NAMALWA (cell line): ENCODE data around the gene PCDH20.
"Not testable (repeated sequence)": the region's sequence is repeated elsewhere in the genome, so short reads cannot be mapped to it uniquely, and the experiment has no call there.

ENCODE experiments used
- DNase-seq: peaks from one replicate; pipeline ENCODE4 v3.0.0-alpha.2; 2015; ENCODE audit warnings: low spot score

PCDH20 gene, protein sequence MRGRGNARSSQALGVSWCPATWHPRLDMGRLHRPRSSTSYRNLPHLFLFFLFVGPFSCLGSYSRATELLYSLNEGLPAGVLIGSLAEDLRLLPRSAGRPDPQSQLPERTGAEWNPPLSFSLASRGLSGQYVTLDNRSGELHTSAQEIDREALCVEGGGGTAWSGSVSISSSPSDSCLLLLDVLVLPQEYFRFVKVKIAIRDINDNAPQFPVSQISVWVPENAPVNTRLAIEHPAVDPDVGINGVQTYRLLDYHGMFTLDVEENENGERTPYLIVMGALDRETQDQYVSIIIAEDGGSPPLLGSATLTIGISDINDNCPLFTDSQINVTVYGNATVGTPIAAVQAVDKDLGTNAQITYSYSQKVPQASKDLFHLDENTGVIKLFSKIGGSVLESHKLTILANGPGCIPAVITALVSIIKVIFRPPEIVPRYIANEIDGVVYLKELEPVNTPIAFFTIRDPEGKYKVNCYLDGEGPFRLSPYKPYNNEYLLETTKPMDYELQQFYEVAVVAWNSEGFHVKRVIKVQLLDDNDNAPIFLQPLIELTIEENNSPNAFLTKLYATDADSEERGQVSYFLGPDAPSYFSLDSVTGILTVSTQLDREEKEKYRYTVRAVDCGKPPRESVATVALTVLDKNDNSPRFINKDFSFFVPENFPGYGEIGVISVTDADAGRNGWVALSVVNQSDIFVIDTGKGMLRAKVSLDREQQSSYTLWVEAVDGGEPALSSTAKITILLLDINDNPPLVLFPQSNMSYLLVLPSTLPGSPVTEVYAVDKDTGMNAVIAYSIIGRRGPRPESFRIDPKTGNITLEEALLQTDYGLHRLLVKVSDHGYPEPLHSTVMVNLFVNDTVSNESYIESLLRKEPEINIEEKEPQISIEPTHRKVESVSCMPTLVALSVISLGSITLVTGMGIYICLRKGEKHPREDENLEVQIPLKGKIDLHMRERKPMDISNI

GRCh38 chr13:61415749-61416148, at the start of gene PCDH20:
Gene PCDH20, minus strand, starts transcription at chr13:61415849. Its CDS starts 691 bp downstream, at chr13:61415158.
- DNase-seq, result no peak

DNA sequence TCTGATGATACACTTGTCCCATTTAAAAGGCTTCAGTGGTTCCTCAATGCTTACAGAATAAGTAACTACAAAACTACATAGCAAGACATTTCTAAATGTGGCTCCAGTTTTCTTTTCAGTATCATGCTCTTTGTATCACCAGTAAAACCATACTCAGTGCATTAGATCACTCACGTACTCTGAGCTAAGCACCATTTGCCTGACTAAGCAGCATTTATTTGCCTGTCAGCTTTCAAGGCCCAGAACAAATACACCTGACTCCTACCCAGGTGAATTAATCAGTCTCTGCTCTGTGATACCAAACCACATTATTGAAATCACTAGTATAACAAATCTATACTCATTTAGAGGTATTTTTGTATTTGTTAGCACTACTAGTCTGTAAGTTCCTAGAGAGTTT, 47.4 kb upstream of the PCDH20 start:
- DNase-seq, result no peak

- DNase-seq, result no peak
Measured at GRCh38 chr13:61453121-61453520, 37.5 kb upstream of the PCDH20 start.

DNA sequence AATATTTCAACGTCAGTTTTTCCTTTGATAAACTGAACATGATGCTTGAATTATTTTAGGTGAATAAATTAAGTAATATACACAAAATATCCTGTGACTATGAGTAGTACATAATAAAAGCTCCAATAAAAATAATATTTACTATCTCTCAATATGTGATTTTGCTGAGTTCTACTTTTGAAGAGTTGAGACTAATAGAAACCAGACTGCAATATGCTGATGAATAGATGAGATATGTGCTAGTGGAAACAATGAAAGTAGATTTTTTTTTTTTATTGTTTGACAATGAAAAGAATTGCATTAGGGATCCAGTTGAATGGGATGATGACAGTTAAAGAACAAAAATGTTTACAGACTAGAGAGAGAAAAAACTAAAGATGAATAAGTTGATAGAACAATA, 16.4 kb upstream of the PCDH20 start:
- no peak for DNase-seq

GRCh38 chr13:61423915-61424314, 8.3 kb upstream of the PCDH20 start:
- DNase-seq, result no peak

GRCh38 chr13:61417086-61417570, 1.5 kb upstream of the PCDH20 start:
- DNase-seq, result no peak

GRCh38 chr13:61415058-61415721, 459 bp downstream of the PCDH20 start:
- no peak for DNase-seq

DNA sequence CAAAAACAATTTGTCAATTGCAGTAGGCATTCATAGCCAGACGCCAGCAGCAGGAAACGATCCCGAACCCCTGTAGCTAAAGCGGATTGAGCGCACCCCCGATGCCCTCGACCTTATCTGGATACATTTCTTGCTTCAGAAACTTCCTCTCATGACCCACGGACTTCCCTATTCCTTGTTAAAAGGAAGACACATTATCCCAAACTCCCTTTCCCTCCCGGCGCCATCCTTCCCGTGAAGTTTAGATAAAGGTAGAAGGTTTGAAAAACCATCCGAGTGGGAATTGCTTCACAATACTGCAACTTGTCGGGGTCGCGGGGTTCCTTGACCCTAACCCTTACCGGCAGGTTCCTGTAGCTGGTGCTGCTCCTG, 977 bp downstream of the PCDH20 start:
- no peak for DNase-seq

DNA sequence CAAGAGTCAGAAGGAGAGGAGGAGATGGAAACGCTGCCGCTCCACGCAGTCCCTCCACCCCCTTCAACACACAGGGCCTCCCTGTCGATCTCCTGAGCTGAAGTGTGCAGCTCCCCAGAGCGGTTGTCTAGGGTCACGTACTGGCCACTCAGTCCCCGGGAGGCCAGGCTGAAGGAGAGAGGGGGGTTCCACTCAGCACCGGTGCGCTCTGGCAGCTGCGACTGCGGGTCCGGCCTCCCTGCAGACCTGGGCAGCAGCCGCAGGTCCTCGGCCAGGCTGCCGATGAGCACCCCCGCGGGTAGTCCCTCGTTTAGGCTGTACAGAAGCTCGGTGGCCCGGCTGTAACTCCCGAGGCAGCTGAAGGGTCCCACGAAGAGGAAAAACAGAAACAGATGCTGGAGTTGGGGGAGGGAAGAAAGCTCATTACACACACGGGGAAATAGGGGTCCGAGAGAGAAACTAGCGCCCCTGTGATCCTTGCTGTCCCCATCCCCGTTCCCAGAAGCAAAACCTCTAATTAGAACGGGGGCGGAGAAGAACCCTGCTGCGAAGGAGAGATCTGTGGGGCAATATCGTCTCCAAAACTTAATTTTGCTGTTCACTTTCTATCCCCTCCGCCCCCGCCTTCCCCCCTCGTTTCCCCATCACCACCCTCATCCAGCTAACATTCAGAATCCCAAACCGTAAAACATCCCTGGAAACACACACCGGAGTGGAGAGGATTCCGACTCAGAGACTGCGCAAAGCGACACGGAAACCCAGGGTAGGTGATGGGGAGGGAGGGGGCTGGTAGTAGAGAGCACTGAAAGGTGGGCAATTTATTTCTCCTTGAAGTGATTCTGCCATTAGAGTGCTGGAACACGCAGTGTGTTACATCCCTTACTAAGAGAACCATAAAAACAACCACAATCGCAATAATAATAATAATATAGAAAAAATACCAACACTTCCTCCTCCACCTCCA, 1.8 kb downstream of the PCDH20 start:
- DNase-seq, result no peak

GRCh38 chr13:61410669-61411297, 4.9 kb downstream of the PCDH20 start:
- DNase-seq, result peak; percentile 54

DNA sequence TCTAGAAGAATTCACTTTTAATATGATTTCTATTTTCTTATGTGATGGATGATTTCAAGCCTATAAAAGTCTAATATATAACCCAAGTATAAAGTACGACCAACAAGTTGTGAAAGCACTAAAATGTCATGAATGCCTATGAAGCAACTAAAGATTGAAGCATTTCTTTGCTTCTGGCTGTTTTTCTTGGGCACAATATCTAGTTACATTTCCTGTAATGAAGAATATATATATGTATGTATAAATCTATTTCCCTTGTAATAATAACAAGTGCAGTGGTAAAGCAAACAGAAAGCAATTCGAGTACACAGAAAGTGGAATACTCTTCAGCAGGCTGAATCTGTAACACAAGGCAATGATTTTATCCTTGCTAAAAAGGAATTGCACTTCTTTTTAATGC, 5.4 kb downstream of the PCDH20 start:
- no peak for DNase-seq

DNA sequence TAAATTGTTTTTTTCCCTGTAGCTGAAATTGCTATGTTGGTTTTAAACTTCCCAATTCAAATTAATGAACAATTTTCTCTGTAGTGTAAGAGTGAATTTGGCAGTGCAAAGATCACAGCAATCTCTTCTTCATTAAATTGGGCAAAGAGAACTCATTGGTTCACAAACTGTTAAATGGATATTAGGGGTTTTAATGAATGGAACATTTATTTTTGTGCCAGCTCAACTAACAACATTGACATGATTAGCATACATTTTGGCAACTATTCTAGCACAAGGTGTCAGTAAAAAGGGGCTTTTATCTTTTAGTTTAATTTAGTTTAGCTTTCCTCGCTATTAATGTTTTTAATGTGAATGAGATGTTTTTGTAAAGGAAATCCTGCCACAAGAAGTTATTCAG, 7.1 kb downstream of the PCDH20 start:
- no peak for DNase-seq

DNA sequence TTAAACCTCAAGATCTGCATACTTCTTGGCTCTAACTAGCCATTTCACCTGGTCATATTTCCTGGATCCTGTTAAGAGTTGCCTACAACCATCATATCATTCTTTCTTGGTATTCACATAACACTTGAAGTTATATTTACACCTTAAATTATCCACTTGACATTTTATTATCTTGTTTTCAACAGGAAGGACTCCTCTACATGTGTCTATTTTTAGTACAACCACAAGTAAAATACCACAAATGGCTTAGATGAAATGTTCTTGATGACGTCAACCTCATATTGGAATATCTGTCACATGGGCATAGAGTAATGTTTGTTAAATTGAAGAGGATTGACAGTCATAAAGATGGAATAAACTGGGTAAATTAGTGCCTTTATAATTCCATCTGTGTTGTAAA, 9.4 kb downstream of the PCDH20 start:
- no peak for DNase-seq

- DNase-seq, result no peak
Measured at GRCh38 chr13:61396121-61396520, 19.5 kb downstream of the PCDH20 start.

DNA sequence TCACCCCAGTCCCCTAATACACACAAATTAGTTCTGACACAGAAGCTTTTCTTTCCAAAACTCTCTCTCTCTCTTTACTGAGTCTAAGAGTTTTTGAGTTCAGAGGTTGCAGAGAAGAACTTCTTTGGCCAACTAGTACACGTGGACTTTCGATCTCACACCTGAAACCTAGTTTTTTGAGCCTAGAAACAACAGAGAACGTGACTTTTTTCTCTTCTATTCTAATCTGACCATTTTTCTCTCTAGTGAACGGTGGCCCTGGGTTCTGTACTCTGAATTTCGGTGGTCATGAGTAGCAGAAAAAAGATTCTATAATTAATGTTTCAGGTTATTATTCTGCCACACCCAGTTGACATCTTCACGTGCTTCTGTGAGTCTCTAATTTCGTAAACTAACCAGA, 24.2 kb downstream of the PCDH20 start:
- DNase-seq, result no peak

DNA sequence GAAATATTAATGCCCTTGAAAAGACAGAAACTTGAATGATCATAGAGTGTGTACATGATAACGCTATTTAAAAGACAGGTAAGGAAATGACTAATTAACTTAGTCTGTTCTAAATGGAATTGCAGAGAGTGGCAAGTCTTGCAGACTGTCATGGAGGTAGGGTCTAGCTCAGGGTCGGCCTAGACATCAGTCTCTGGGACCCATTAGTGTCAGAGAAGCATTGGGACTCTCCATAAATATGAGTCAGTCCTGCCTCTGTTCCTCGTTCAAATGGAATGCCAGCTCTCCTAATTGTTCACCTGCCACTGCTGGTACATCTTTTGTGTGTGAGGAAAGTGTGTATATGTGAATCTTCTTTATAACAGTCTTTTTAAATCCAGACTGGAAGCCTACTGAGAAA, 28.0 kb downstream of the PCDH20 start:
- DNase-seq, result no peak

- no peak for DNase-seq
Measured at GRCh38 chr13:61383111-61383510, 32.5 kb downstream of the PCDH20 start.

- no peak for DNase-seq
Measured at GRCh38 chr13:61370520-61370919, 45.1 kb downstream of the PCDH20 start.

- DNase-seq, result not testable (repeated sequence)
Measured at GRCh38 chr13:61364690-61365089, 51.0 kb downstream of the PCDH20 start.

GRCh38 chr13:61362522-61362921, 53.1 kb downstream of the PCDH20 start:
- no peak for DNase-seq
